Measurements from ENCODE around the gene RNU1-1. TPM values are rescaled to one million over a fixed set of nuclear protein-coding genes. Genes with fewer than 3 reads are reported as not detected.

RNU1-1 gene
- total RNA-seq, 1 experiment from 2014 or later = not detected

Other genes starting within 250 kb of the RNU1-1 start
- 13.8 and 29.2 TPM in 2 replicates for gene FBXO42, start 161.8 kb downstream of the RNU1-1 start, total RNA-seq (2014; rRNA removed; shearing (Covaris generic))
- 91.1 and 125 TPM in 2 replicates for gene SZRD1, start 147.0 kb downstream of the RNU1-1 start, total RNA-seq (2014; rRNA removed; shearing (Covaris generic))
- 0.02 TPM in 1 of 2 replicates, not detected in the other for gene SPATA21, start 76.9 kb downstream of the RNU1-1 start, total RNA-seq (2014; rRNA removed; shearing (Covaris generic))
- 70.6 and 105 TPM in 2 replicates for gene NECAP2, start 73.6 kb downstream of the RNU1-1 start, total RNA-seq (2014; rRNA removed; shearing (Covaris generic))
- gene NBPF1, start 99.3 kb upstream of the RNU1-1 start, total RNA-seq (2014; rRNA removed; shearing (Covaris generic)) = 16.4 and 34.9 TPM in 2 replicates
- gene RNU1-3, start 152.7 kb upstream of the RNU1-1 start, total RNA-seq (2014; rRNA removed; shearing (Covaris generic)) = not detected in 2 replicates
- not detected in 2 replicates for gene RNU1-4, start 226.2 kb upstream of the RNU1-1 start, total RNA-seq (2014; rRNA removed; shearing (Covaris generic))